GM23338 (cell line): Measurements from ENCODE around the gene PHACTR2. TPM values are rescaled to one million over a fixed set of nuclear protein-coding genes. Genes with fewer than 3 reads are reported as not detected.

Source experiments
- ATAC-seq: fragments of 200-7000 bp; cut with Tn5 transposase; 3 replicates; pipeline ENCODE4 v1.9.1; 2020
- DNase-seq: peaks from one replicate; pipeline ENCODE4 v3.0.0-alpha.2; 2015; ENCODE audit warnings: low spot score
- H2AFZ ChIP-seq: fragments of 200-600 bp; sonication (generic); 2 replicates; pipeline ENCODE4 v1.8.0; 2016; ENCODE audit warnings: antibody characterized with exemption, mild to moderate bottlenecking, moderate library complexity
- H3F3A ChIP-seq: fragments of 200-600 bp; sonication (generic); replicated peaks from 2 replicates; pipeline ENCODE4 v1.8.0; 2017; ENCODE audit warnings: antibody characterized with exemption, mixed run types, low read depth
- H3K27ac ChIP-seq: fragments of 200-600 bp; sonication (generic); 2 replicates; pipeline ENCODE4 v1.6.1; 2016; ENCODE audit warnings: low read depth
- H3K27me3 ChIP-seq: fragments of 200-600 bp; sonication (generic); 2 replicates; pipeline ENCODE4 v1.8.0; 2016; ENCODE audit warnings: mild to moderate bottlenecking, mixed run types, moderate library complexity; ENCODE audit not compliant: insufficient read depth
- H3K36me3 ChIP-seq: fragments of 200-600 bp; sonication (generic); 2 replicates; pipeline ENCODE4 v1.8.0; 2016; ENCODE audit warnings: mild to moderate bottlenecking; ENCODE audit not compliant: insufficient read depth
- H3K4me1 ChIP-seq: fragments of 200-600 bp; sonication (generic); 2 replicates; pipeline ENCODE4 v1.8.0; 2016; ENCODE audit warnings: mild to moderate bottlenecking, moderate library complexity; ENCODE audit not compliant: insufficient read depth
- H3K4me2 ChIP-seq: fragments of 200-600 bp; sonication (generic); 2 replicates; pipeline ENCODE4 v1.7.1; 2017; ENCODE audit warnings: mixed run types
- H3K4me3 ChIP-seq: fragments of 200-600 bp; sonication (generic); 2 replicates; pipeline ENCODE4 v1.6.1; 2016; ENCODE audit warnings: mixed run types
- H3K79me2 ChIP-seq: fragments of 200-600 bp; sonication (generic); replicated peaks from 2 replicates; pipeline ENCODE4 v1.8.0; 2017; ENCODE audit warnings: mild to moderate bottlenecking; ENCODE audit not compliant: insufficient read depth
- H3K9me2 ChIP-seq: fragments of 200-600 bp; sonication (generic); 2 replicates; pipeline ENCODE4 v1.8.0; 2017; ENCODE audit not compliant: insufficient read depth
- H4K20me1 ChIP-seq: fragments of 200-600 bp; sonication (generic); replicated peaks from 2 replicates; pipeline ENCODE4 v1.8.0; 2017; ENCODE audit warnings: mild to moderate bottlenecking; ENCODE audit not compliant: insufficient read depth
- H3K27ac Mint-ChIP-seq: 2 replicates; pipeline ENCODE4 v1.8.0; 2020; ENCODE audit warnings: inconsistent platforms, mild to moderate bottlenecking, moderate library complexity, mixed read lengths
- H3K27me3 Mint-ChIP-seq: 3 replicates; pipeline ENCODE4 v1.8.0; 2022; ENCODE audit warnings: low read depth, mild to moderate bottlenecking, moderate library complexity, mixed read lengths, inconsistent platforms; ENCODE audit not compliant: insufficient read depth, poor library complexity
- H3K36me3 Mint-ChIP-seq: 3 replicates; pipeline ENCODE4 v1.8.0; 2021; ENCODE audit warnings: low read depth, mild to moderate bottlenecking, inconsistent platforms, moderate library complexity, mixed read lengths
- H3K4me1 Mint-ChIP-seq: 3 replicates; pipeline ENCODE4 v1.8.0; 2020; ENCODE audit warnings: mild to moderate bottlenecking, inconsistent platforms, mixed read lengths
- H3K4me3 Mint-ChIP-seq: 3 replicates; pipeline ENCODE4 v1.8.0; 2021; ENCODE audit warnings: moderate library complexity, mild to moderate bottlenecking, inconsistent platforms, mixed read lengths
- H3K9me3 Mint-ChIP-seq: 3 replicates; pipeline ENCODE4 v1.8.0; 2020; ENCODE audit warnings: moderate library complexity, mild to moderate bottlenecking, inconsistent platforms, mixed read lengths
- CREB1 ChIP-seq: fragments of 250-450 bp; sonication (Bioruptor Pico); IDR thresholded peaks from 2 replicates; pipeline ENCODE4 v1.5.0; 2020; ENCODE audit warnings: low read depth, mild to moderate bottlenecking, moderate library complexity
- EZH2 ChIP-seq: fragments of 200-600 bp; sonication (generic); IDR thresholded peaks from one replicate; pipeline ENCODE4 v1.8.0; 2017; ENCODE audit warnings: antibody characterized with exemption, mild to moderate bottlenecking, low read depth; ENCODE audit not compliant: unreplicated experiment
- EZH2phosphoT487 ChIP-seq: fragments of 200-600 bp; sonication (generic); IDR thresholded peaks from one replicate; pipeline ENCODE4 v1.8.1; 2018; ENCODE audit warnings: antibody characterized with exemption; ENCODE audit not compliant: unreplicated experiment
- JUNB ChIP-seq: IDR thresholded peaks from one replicate; pipeline ENCODE4 v1.6.1; 2016; ENCODE audit warnings: antibody characterized with exemption; ENCODE audit not compliant: unreplicated experiment
- NANOG ChIP-seq: IDR thresholded peaks from 2 replicates; pipeline ENCODE4 v1.6.1; 2016; ENCODE audit warnings: antibody characterized with exemption, borderline replicate concordance
- POLR2AphosphoS5 ChIP-seq: IDR thresholded peaks from 2 replicates; pipeline ENCODE4 v1.6.1; 2016; ENCODE audit warnings: antibody characterized with exemption, low read depth
- STAT1 ChIP-seq: IDR thresholded peaks from one replicate; pipeline ENCODE4 v1.6.1; 2016; ENCODE audit warnings: antibody characterized with exemption; ENCODE audit not compliant: unreplicated experiment
- ZNF114 ChIP-seq: fragments of 250-450 bp; sonication (Bioruptor Pico); IDR thresholded peaks from 2 replicates; pipeline ENCODE4 v1.5.0; 2020; ENCODE audit warnings: mild to moderate bottlenecking, moderate library complexity
- ZNF331 ChIP-seq: fragments of 250-450 bp; sonication (Bioruptor Pico); IDR thresholded peaks from 2 replicates; pipeline ENCODE4 v1.5.0; 2020; ENCODE audit warnings: low read depth, mild to moderate bottlenecking, moderate library complexity
- polyA plus RNA-seq: library from polyadenylated mRNA; unstranded; fragments of >200 nt; fragmentation: Nextera tagmentation; extraction: Ambion mirVana; gene quantifications from 2 replicates; pipeline ENCODE4 v1.2.1, GENCODE V29; 2016
- total RNA-seq: library from RNA; depleted of rRNA; stranded (reverse); fragments of >200 nt; shearing (Covaris generic); gene quantifications from 2 replicates; pipeline ENCODE4 v1.2.3, GENCODE V29; 2014
- TF ChIP-seq, protein P1 (sequence below): IDR thresholded peaks from 2 replicates; pipeline ENCODE4 v1.6.1; 2016; ENCODE audit warnings: antibody characterized with exemption
- TF ChIP-seq, protein P2 (sequence below): IDR thresholded peaks from one replicate; pipeline ENCODE4 v1.6.1; 2018; ENCODE audit warnings: antibody characterized with exemption; ENCODE audit not compliant: unreplicated experiment

PHACTR2 gene
- total and polyA plus RNA-seq, 2 experiments from 2014 or later = 67.7 to 105 TPM

DNA sequence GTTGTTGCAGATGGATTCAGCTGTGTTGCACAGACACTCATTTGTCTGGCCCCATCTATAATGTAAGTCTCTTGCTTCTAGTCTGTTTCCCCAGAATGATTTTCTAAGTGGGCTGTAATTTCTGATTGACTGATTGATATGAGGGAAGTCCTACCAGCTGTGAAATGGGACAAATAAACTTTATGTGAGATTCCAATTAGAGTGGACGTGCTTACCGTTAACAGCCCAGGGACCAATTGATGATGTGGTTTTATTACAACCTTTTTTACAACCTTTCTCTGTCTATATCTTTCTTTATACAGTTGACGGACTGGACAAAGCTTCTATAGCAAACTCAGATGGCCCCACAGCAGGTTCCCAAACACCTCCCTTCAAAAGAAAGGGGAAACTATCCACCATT, 33.9 kb downstream of the PHACTR2 start:
- Mint-ChIP-seq H3K4me1 (peaks cover 8% of the 10 kb centered on the region; the same call in 2 of the 3 replicates), H3K9me3 (no peaks in the 10 kb centered on the region), H3K4me3 (no peak overlapping the region), H3K27me3 (peaks cover 4% of the 10 kb centered on the region), H3K27ac (no peak overlapping the region), H3K36me3 (peaks cover 16% of the 10 kb centered on the region; the same call in 2 of the 3 replicates)
- Histone ChIP-seq H3K9me2 (no peaks in the 10 kb centered on the region), H3F3A (no peaks in the 10 kb centered on the region), H3K79me2 (peaks cover 57% of the 10 kb centered on the region), H4K20me1 (no peaks in the 10 kb centered on the region), H3K4me3 (no peak overlapping the region), H3K27me3 (no peaks in the 10 kb centered on the region), H3K36me3 (no peaks in the 10 kb centered on the region), H3K4me1 (no peaks in the 10 kb centered on the region), H3K27ac (no peak overlapping the region), H2AFZ (no peak overlapping the region), H3K4me2 (no peak overlapping the region)
- no peak for DNase-seq
- TF ChIP-seq STAT1 (no peak), EZH2 (no peak), ZNF114 (CRISPR knock-in tag) (no peak), ZNF331 (CRISPR knock-in tag) (no peak)
- TF ChIP-seq, protein P1, sequence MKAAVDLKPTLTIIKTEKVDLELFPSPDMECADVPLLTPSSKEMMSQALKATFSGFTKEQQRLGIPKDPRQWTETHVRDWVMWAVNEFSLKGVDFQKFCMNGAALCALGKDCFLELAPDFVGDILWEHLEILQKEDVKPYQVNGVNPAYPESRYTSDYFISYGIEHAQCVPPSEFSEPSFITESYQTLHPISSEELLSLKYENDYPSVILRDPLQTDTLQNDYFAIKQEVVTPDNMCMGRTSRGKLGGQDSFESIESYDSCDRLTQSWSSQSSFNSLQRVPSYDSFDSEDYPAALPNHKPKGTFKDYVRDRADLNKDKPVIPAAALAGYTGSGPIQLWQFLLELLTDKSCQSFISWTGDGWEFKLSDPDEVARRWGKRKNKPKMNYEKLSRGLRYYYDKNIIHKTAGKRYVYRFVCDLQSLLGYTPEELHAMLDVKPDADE = no peak
- ATAC-seq = no peak

DNA sequence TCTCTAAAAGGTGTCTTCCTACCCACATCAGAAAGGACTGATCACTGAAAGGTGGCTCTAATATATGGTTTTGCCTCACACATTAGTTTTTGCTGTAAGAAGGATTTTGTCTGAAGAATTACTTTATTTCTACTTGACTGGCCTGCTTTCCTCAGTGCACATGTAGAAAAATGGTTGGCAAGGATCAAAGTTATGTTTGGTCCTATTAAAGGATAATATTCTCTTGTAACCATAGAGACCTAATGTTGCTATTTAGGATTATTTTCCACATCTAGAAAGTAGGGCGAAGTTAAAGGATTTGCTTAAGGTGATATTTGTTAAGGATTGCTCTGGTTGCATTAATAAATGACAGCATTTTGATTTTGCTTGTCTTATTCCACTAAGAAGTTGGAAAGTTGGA, 40.7 kb downstream of the PHACTR2 start:
- Histone ChIP-seq H3K4me2 (no peak overlapping the region), H3K9me2 (peaks cover 11% of the 10 kb centered on the region; the same call in 1 of the 2 replicates), H4K20me1 (peaks cover 3% of the 10 kb centered on the region; the same call in 1 of the 2 replicates), H3F3A (0 out of 2 replicates have a peak, but pooled peaks cover 3% of the 10 kb centered on the region), H3K79me2 (peaks cover 7% of the 10 kb centered on the region), H3K4me3 (no peak overlapping the region), H3K27ac (no peak overlapping the region), H3K36me3 (no peaks in the 10 kb centered on the region), H3K4me1 (no peaks in the 10 kb centered on the region), H3K27me3 (no peaks in the 10 kb centered on the region), H2AFZ (no peak overlapping the region)
- no peak overlapping the region for H3K4me3 Mint-ChIP-seq
- H3K9me3 Mint-ChIP-seq = no peaks in the 10 kb centered on the region
- peaks cover 1% of the 10 kb centered on the region for H3K27me3 Mint-ChIP-seq
- H3K4me1 Mint-ChIP-seq = peaks cover 5% of the 10 kb centered on the region; the same call in 2 of the 3 replicates
- ATAC-seq (no peak), DNase-seq (no peak)
- TF ChIP-seq NANOG = no peak
- no peak for TF ChIP-seq POLR2AphosphoS5
- TF ChIP-seq ZNF331 (CRISPR knock-in tag) = no peak
- no peak for TF ChIP-seq JUNB
- TF ChIP-seq ZNF114 (CRISPR knock-in tag) = no peak
- peaks cover 16% of the 10 kb centered on the region for H3K36me3 Mint-ChIP-seq
- H3K27ac Mint-ChIP-seq = no peak overlapping the region

DNA sequence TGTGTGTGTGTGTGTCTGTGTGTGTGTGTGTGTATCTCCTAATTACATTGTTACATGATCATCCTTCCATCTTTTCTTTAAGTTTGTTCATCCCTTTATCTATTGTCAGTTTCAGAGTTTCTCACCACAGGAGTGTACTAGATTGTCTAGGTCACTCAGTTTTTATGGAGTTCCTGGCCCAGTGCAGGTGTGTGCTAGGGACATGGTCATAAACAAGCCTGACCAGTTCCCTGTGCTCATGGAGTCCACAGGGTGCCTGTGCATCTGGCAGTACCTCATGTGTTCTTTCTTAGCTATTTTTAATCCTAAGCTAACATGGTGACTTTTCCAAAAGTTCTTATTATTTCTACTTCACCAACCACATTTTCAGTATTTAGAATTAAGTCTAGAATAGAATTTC, 43.9 kb downstream of the PHACTR2 start:
- H3K4me3 ChIP-seq = no peak overlapping the region
- DNase-seq = no peak
- H3K4me1 Mint-ChIP-seq = no peaks in the 10 kb centered on the region; the same call in 2 of the 3 replicates
- peaks cover 4% of the 10 kb centered on the region; the same call in 1 of the 2 replicates for H3K36me3 ChIP-seq
- no peak overlapping the region for H3K4me3 Mint-ChIP-seq
- 0 out of 2 replicates have a peak, but pooled peaks cover 3% of the 10 kb centered on the region for H3F3A ChIP-seq
- no peak overlapping the region for H3K27ac ChIP-seq
- H3K4me1 ChIP-seq = no peaks in the 10 kb centered on the region
- no peak for ATAC-seq
- H3K79me2 ChIP-seq = peaks cover 4% of the 10 kb centered on the region; the same call in 1 of the 2 replicates
- H3K27me3 Mint-ChIP-seq = no peaks in the 10 kb centered on the region
- H3K9me3 Mint-ChIP-seq = 0 out of 3 replicates have a peak, but pooled peaks cover 2% of the 10 kb centered on the region
- H3K4me2 ChIP-seq = no peak overlapping the region
- peaks cover 41% of the 10 kb centered on the region for H3K36me3 Mint-ChIP-seq
- peaks cover 11% of the 10 kb centered on the region; the same call in 1 of the 2 replicates for H3K9me2 ChIP-seq
- peaks cover 3% of the 10 kb centered on the region; the same call in 1 of the 2 replicates for H4K20me1 ChIP-seq
- H3K27me3 ChIP-seq = no peaks in the 10 kb centered on the region
- H2AFZ ChIP-seq = no peak overlapping the region
- no peak overlapping the region; the same call in 1 of the 2 replicates for H3K27ac Mint-ChIP-seq
- TF ChIP-seq NANOG (no peak), ZNF331 (CRISPR knock-in tag) (no peak), CREB1 (no peak), EZH2 (no peak), ZNF114 (CRISPR knock-in tag) (no peak), EZH2phosphoT487 (no peak), STAT1 (no peak)
- TF ChIP-seq, protein P2, sequence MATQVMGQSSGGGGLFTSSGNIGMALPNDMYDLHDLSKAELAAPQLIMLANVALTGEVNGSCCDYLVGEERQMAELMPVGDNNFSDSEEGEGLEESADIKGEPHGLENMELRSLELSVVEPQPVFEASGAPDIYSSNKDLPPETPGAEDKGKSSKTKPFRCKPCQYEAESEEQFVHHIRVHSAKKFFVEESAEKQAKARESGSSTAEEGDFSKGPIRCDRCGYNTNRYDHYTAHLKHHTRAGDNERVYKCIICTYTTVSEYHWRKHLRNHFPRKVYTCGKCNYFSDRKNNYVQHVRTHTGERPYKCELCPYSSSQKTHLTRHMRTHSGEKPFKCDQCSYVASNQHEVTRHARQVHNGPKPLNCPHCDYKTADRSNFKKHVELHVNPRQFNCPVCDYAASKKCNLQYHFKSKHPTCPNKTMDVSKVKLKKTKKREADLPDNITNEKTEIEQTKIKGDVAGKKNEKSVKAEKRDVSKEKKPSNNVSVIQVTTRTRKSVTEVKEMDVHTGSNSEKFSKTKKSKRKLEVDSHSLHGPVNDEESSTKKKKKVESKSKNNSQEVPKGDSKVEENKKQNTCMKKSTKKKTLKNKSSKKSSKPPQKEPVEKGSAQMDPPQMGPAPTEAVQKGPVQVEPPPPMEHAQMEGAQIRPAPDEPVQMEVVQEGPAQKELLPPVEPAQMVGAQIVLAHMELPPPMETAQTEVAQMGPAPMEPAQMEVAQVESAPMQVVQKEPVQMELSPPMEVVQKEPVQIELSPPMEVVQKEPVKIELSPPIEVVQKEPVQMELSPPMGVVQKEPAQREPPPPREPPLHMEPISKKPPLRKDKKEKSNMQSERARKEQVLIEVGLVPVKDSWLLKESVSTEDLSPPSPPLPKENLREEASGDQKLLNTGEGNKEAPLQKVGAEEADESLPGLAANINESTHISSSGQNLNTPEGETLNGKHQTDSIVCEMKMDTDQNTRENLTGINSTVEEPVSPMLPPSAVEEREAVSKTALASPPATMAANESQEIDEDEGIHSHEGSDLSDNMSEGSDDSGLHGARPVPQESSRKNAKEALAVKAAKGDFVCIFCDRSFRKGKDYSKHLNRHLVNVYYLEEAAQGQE = no peak
- TF ChIP-seq, protein P1 = no peak
